H9 (cell line): ENCODE data around the gene TTC31. TPM values are rescaled to one million over a fixed set of nuclear protein-coding genes. Genes with fewer than 3 reads are reported as not detected.

ENCODE experiments used
- DNase-seq: peaks from one replicate; pipeline ENCODE4 v3.0.0-alpha.2; 2017
- H2AFZ ChIP-seq: one replicate; pipeline ENCODE4 v1.6.1; 2013; ENCODE audit warnings: mild to moderate bottlenecking, low read length, control low read depth, moderate library complexity
- H2AK5ac ChIP-seq: 2 replicates; pipeline ENCODE4 v1.6.1; 2013; ENCODE audit warnings: low read length, control low read depth, mixed read lengths; ENCODE audit not compliant: insufficient read length
- H2BK120ac ChIP-seq: one replicate; pipeline ENCODE4 v1.6.1; 2013; ENCODE audit warnings: low read depth, mild to moderate bottlenecking, low read length, control low read depth, inconsistent platforms; ENCODE audit not compliant: poor library complexity, severe bottlenecking
- H2BK12ac ChIP-seq: 2 replicates; pipeline ENCODE4 v1.6.1; 2013; ENCODE audit warnings: low read length, control low read depth, mixed read lengths, low read depth; ENCODE audit not compliant: insufficient read length
- H2BK15ac ChIP-seq: 2 replicates; pipeline ENCODE4 v1.6.1; 2013; ENCODE audit warnings: low read depth, low read length, control low read depth
- H2BK20ac ChIP-seq: one replicate; pipeline ENCODE4 v1.6.1; 2013; ENCODE audit warnings: low read depth, mild to moderate bottlenecking, low read length, control low read depth, inconsistent platforms; ENCODE audit not compliant: poor library complexity, severe bottlenecking
- H2BK5ac ChIP-seq: 2 replicates; pipeline ENCODE4 v1.6.1; 2013; ENCODE audit warnings: low read length, control low read depth, mixed read lengths; ENCODE audit not compliant: insufficient read length
- H3K14ac ChIP-seq: 2 replicates; pipeline ENCODE4 v1.6.1; 2013; ENCODE audit warnings: low read length, control low read depth; ENCODE audit not compliant: insufficient read depth
- H3K18ac ChIP-seq: 2 replicates; pipeline ENCODE4 v1.6.1; 2013; ENCODE audit warnings: low read depth, mild to moderate bottlenecking, mixed read lengths, low read length, control low read depth; ENCODE audit not compliant: insufficient read length
- H3K23ac ChIP-seq: 2 replicates; pipeline ENCODE4 v1.6.1; 2013; ENCODE audit warnings: low read length, control low read depth, mixed read lengths, low read depth; ENCODE audit not compliant: insufficient read length
- H3K23me2 ChIP-seq: 2 replicates; pipeline ENCODE4 v1.6.1; 2013; ENCODE audit warnings: low read depth, mild to moderate bottlenecking, mixed read lengths, low read length, control low read depth; ENCODE audit not compliant: insufficient read length, poor library complexity, severe bottlenecking
- H3K27ac ChIP-seq: 2 replicates; pipeline ENCODE4 v1.5.1; 2013; ENCODE audit warnings: low read length, control low read depth, mixed read lengths, low read depth; ENCODE audit not compliant: insufficient read length
- H3K27me3 ChIP-seq: 2 replicates; pipeline ENCODE4 v1.6.1; 2013; ENCODE audit warnings: low read length, control low read depth, inconsistent platforms; ENCODE audit not compliant: insufficient read depth
- H3K4ac ChIP-seq: 2 replicates; pipeline ENCODE4 v1.6.1; 2013; ENCODE audit warnings: low read depth, mild to moderate bottlenecking, control low read depth, inconsistent platforms, low read length, moderate library complexity
- H3K4me1 ChIP-seq: 2 replicates; pipeline ENCODE4 v1.6.1; 2013; ENCODE audit warnings: low read length, control low read depth, inconsistent platforms; ENCODE audit not compliant: insufficient read depth
- H3K4me2 ChIP-seq: 2 replicates; pipeline ENCODE4 v1.6.1; 2013; ENCODE audit warnings: low read length, control low read depth, mixed read lengths; ENCODE audit not compliant: insufficient read length, insufficient read depth
- H3K56ac ChIP-seq: 2 replicates; pipeline ENCODE4 v1.6.1; 2013; ENCODE audit warnings: low read depth, mild to moderate bottlenecking, mixed read lengths, low read length, control low read depth; ENCODE audit not compliant: insufficient read length
- H3K79me1 ChIP-seq: 2 replicates; pipeline ENCODE4 v1.6.1; 2013; ENCODE audit warnings: low read depth, mild to moderate bottlenecking, moderate library complexity, low read length, control low read depth, inconsistent platforms; ENCODE audit not compliant: insufficient read depth, poor library complexity, severe bottlenecking
- H3K79me2 ChIP-seq: 2 replicates; pipeline ENCODE4 v1.6.1; 2013; ENCODE audit warnings: low read length, control low read depth, inconsistent platforms; ENCODE audit not compliant: insufficient read depth
- H3K9ac ChIP-seq: 2 replicates; pipeline ENCODE4 v1.6.1; 2013; ENCODE audit warnings: low read length, control low read depth, mixed read lengths; ENCODE audit not compliant: insufficient read length; ENCODE audit errors: extremely low read depth
- H3K9me3 ChIP-seq: one replicate; pipeline ENCODE4 v1.6.1; 2013; ENCODE audit warnings: low read depth, low read length, inconsistent platforms; ENCODE audit not compliant: control insufficient read depth
- H3T11ph ChIP-seq: one replicate; pipeline ENCODE4 v1.6.1; 2013; ENCODE audit warnings: mild to moderate bottlenecking, low read length, control low read depth, inconsistent platforms
- H4K20me1 ChIP-seq: one replicate; pipeline ENCODE4 v1.6.1; 2013; ENCODE audit not compliant: control insufficient read depth, insufficient read length, insufficient read depth
- H4K5ac ChIP-seq: 2 replicates; pipeline ENCODE4 v1.6.1; 2013; ENCODE audit warnings: low read depth, mild to moderate bottlenecking, mixed read lengths, low read length, control low read depth; ENCODE audit not compliant: insufficient read length
- H4K8ac ChIP-seq: replicated peaks from 2 replicates; pipeline ENCODE4 v1.6.1; 2013; ENCODE audit warnings: low read length, control low read depth, mixed read lengths, low read depth; ENCODE audit not compliant: insufficient read length
- H4K91ac ChIP-seq: 2 replicates; pipeline ENCODE4 v1.6.1; 2013; ENCODE audit warnings: low read depth, mild to moderate bottlenecking, moderate library complexity, mixed read lengths, low read length, control low read depth; ENCODE audit not compliant: insufficient read length
- H3K27ac Mint-ChIP-seq, 3 experiments: 2 replicates in 2 of 3; 3 replicates in 1 of 3; pipeline ENCODE4 v1.8.0; 2020 to 2021; ENCODE audit warnings: mixed read lengths in 3 of 3, mild to moderate bottlenecking in 1 of 3, moderate library complexity in 1 of 3
- H3K27me3 Mint-ChIP-seq: 2 replicates; pipeline ENCODE4 v1.8.0; 2021; ENCODE audit warnings: low read depth, mild to moderate bottlenecking, moderate library complexity, mixed read lengths
- H3K36me3 Mint-ChIP-seq, 3 experiments: 2 replicates in 2 of 3; 3 replicates in 1 of 3; pipeline ENCODE4 v1.8.0; 2020 to 2021; ENCODE audit warnings: low read depth in 3 of 3, mixed read lengths in 3 of 3; ENCODE audit not compliant: insufficient read depth in 1 of 3
- H3K4me1 Mint-ChIP-seq, 2 experiments: 2 replicates each; pipeline ENCODE4 v1.8.0; 2020; ENCODE audit warnings: mixed read lengths in 2 of 2
- H3K4me3 Mint-ChIP-seq, 2 experiments: 2 replicates in 1 of 2; 3 replicates in 1 of 2; pipeline ENCODE4 v1.8.0; 2020 to 2021; ENCODE audit warnings: mild to moderate bottlenecking in 2 of 2, mixed read lengths in 2 of 2, moderate library complexity in 1 of 2
- H3K9me3 Mint-ChIP-seq, 2 experiments: 2 replicates in 1 of 2; 3 replicates in 1 of 2; pipeline ENCODE4 v1.8.0; 2020; ENCODE audit warnings: mild to moderate bottlenecking in 2 of 2, mixed read lengths in 2 of 2, moderate library complexity in 1 of 2
- CTCF ChIP-seq: fragments of 200-600 bp; sonication (generic); conservative IDR thresholded peaks from 3 replicates; pipeline ENCODE4 v1.8.0; 2021; ENCODE audit warnings: antibody characterized with exemption, mild to moderate bottlenecking
- WGBS: extraction: QIAGEN DNeasy Blood & Tissue Kit; methylation state at CpG from one replicate; pipeline ENCODE4 v1.1.7; 2013; ENCODE audit warnings: missing lambda C conversion rate, low lambda C conversion rate, mixed read lengths; ENCODE audit not compliant: insufficient read length; ENCODE audit errors: extremely low coverage; 5-methylcytosine and 5-hydroxymethylcytosine counted together
- total RNA-seq: library from RNA; stranded (reverse); gene quantifications from 2 replicates; pipeline ENCODE4 v1.2.1, GENCODE V29; 2021

TTC31 gene
- total RNA-seq, 1 experiment from 2014 or later: 33.3 TPM

GRCh38 chr2:74457129-74457548 is 25.7 kb upstream of the TTC31 start:
- peaks cover 2% of the 10 kb centered on the region; the same call in 1 of the 2 replicates for H3K4me1 ChIP-seq
- Mint-ChIP-seq H3K4me1 (peaks cover 30 to 36% of the 10 kb centered on the region in 2 experiments), H3K9me3 (no peaks in the 10 kb centered on the region), H3K4me3 (peak overlapping the region; percentile 96 to 97), H3K27ac (peak overlapping the region; percentile 97 to 99 (median 97)), H3K27me3 (no peaks in the 10 kb centered on the region), H3K36me3 (peaks cover 2 to 20% (median 18%) of the 10 kb centered on the region in 3 experiments; a peak in 5 of 7 replicates)
- no CpG with 5 or more reads among the region's 27 CpGs for WGBS
- H3T11ph ChIP-seq: no peak overlapping the region
- H4K91ac ChIP-seq: no peak overlapping the region
- no peak for DNase-seq
- H2AK5ac ChIP-seq: no peak overlapping the region
- H2BK120ac ChIP-seq: no peak overlapping the region
- H3K79me1 ChIP-seq: no peaks in the 10 kb centered on the region
- peak overlapping the region; percentile 50 for H3K9ac ChIP-seq
- H2BK20ac ChIP-seq: no peak overlapping the region
- no peak overlapping the region for H4K5ac ChIP-seq
- no peaks in the 10 kb centered on the region for H3K27me3 ChIP-seq
- no peak overlapping the region for H3K23ac ChIP-seq
- no peak overlapping the region for H2BK12ac ChIP-seq
- H3K14ac ChIP-seq: peak overlapping the region; percentile 9; the same call in 1 of the 2 replicates
- H3K56ac ChIP-seq: no peak overlapping the region
- H2AFZ ChIP-seq: no peak overlapping the region
- peak overlapping the region; percentile 92 for H3K4me2 ChIP-seq
- no peak overlapping the region for H3K4ac ChIP-seq
- TF ChIP-seq CTCF: no peak
- no peak overlapping the region for H3K27ac ChIP-seq
- H4K8ac ChIP-seq: no peak overlapping the region
- H2BK15ac ChIP-seq: no peak overlapping the region; the same call in 1 of the 2 replicates
- H4K20me1 ChIP-seq: peaks cover 2% of the 10 kb centered on the region
- no peaks in the 10 kb centered on the region for H3K79me2 ChIP-seq
- H3K23me2 ChIP-seq: peaks cover 18% of the 10 kb centered on the region
- no peak overlapping the region for H2BK5ac ChIP-seq
- no peaks in the 10 kb centered on the region for H3K9me3 ChIP-seq
- peak overlapping the region; percentile 16 for H3K18ac ChIP-seq
